Measurements from ENCODE around the gene WNT7A.

WNT7A gene

GRCh38 chr3:13767896-13768295 is 112.0 kb downstream of the WNT7A start:
- no peak for DNase-seq

- no peak for DNase-seq
Observed at GRCh38 chr3:13767030-13767429, 112.8 kb downstream of the WNT7A start.
